Testis (tissue), 2 donors: ENCODE measurements around the gene PI4KA.

ENCODE experiments used
- CTCF ChIP-seq, 3 experiments: fragments of 450-650 bp in 2 of 3; fragments of 200-600 bp in 1 of 3; sonication (generic) in 1 of 3; IDR thresholded peaks; one replicate each; pipeline ENCODE4 v1.5.1; 2016 to 2019; ENCODE audit warnings: antibody characterized with exemption in 3 of 3, mild to moderate bottlenecking in 2 of 3, moderate library complexity in 1 of 3
- POLR2A ChIP-seq: fragments of 450-650 bp; IDR thresholded peaks from one replicate; pipeline ENCODE4 v1.6.1; 2017; ENCODE audit warnings: antibody characterized with exemption, mild to moderate bottlenecking, moderate library complexity

GRCh38 chr22:20779014-20779817 is 79.4 kb downstream of the PI4KA start:
- TF ChIP-seq CTCF (IDR thresholded peaks at IDR 0.05) = no peak
- TF ChIP-seq POLR2A = no peak
